GM19035 (cell line): ENCODE data around the gene EXOC3L2.

ENCODE experiments used
- ATAC-seq: cut with Tn5 transposase; IDR thresholded peaks from one replicate; pipeline ENCODE4 v1.9.1; 2021; ENCODE audit not compliant: unreplicated experiment

EXOC3L2 gene

GRCh38 chr19:45163156-45163555 lies 82.1 kb downstream of the EXOC3L2 start:
- ATAC-seq = no peak

GRCh38 chr19:45162608-45163143 lies 82.5 kb downstream of the EXOC3L2 start:
- no peak for ATAC-seq
